Erythroblast (primary cell): Measurements from ENCODE around the gene SLC17A7.
A peak's percentile ranks its signal among the peaks of the same experiment; 100 is the strongest.

ENCODE experiments used
- DNase-seq, 2 experiments: peaks; one replicate each; lab custom pipeline; 2025; lab: John Stamatoyannopoulos, UW
- GATA1 ChIP-seq: IDR thresholded peaks from 2 replicates; pipeline ENCODE4 v1.6.1; 2011; ENCODE audit warnings: low read depth, mild to moderate bottlenecking, control low read depth, low read length, moderate library complexity
- POLR2A ChIP-seq: IDR thresholded peaks from 2 replicates; pipeline ENCODE4 v1.6.1; 2011; ENCODE audit warnings: mild to moderate bottlenecking, low read length

The SLC17A7 gene

GRCh38 chr19:49408816-49409440 lies 32.4 kb downstream of the SLC17A7 start:
- no peak for DNase-seq
- TF ChIP-seq GATA1 (no peak), POLR2A (no peak)

- DNase-seq, result no peak
- TF ChIP-seq GATA1, result no peak
These were observed 33.8 kb downstream of the SLC17A7 start for GRCh38 chr19:49407482-49408015.

- DNase-seq, result no peak
- TF ChIP-seq POLR2A (no peak), GATA1 (no peak)
These were observed 34.2 kb downstream of the SLC17A7 start for GRCh38 chr19:49407079-49407478.

DNA sequence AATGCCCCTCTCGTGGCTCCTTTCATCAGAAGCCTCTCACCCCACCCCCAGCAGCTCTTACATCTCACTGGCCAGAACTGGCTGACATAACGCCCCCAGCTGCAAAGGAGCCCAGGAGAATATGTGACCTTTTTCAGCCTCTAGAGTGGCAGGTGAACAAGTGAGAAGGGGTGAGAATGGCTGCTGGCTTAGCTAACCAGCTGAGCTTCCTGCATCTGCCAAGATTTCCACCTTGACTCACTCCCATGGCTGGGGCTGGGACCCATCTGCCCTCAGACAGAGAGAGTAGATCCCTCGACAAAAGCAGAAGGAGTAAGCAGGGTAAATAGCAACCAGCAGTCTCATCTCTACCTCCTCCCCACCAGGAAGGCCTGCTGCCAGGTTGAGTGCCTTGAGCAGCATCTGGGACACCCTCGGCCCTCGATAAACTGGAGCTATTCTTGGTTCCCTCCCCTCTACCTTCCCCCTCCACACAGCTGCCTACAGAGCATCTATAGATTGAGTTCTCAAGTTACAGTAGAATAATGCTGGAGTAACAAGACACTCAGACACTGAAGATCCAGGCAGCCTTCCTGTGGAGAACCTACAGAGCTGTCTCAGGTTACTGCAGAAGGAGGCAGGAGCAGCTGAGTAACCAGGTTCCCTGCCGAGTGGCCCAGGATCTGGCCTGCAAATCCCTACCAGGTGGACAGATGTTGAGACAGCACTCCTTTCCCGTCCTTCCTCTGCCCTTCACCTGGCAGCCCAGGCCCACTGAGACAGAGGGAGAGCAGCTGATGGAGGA lies 37.7 kb downstream of the SLC17A7 start:
- no peak for DNase-seq
- no peak for TF ChIP-seq GATA1
- TF ChIP-seq POLR2A, result no peak

DNA sequence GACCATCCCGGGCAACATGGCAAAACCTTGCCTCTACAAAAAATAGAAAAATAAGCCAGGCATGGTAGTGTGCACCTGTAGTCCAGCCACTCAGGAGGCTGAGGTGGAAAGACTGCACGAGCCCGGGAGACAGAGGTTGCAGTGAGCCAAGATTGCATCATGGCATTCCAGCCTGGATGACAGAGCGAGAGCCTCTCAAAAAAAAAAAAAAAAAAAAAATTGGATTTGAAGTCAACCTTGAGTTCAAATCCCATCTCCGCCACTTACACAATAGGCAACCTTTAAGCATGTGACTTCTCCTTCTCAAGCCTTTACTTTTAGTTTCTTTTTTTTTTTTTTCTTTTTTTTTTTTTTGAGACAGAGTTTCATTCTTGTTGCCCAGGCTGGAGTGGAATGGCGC lies 41.3 kb downstream of the SLC17A7 start:
- DNase-seq, result no peak
- TF ChIP-seq GATA1, result no peak
- TF ChIP-seq POLR2A, result no peak

DNA sequence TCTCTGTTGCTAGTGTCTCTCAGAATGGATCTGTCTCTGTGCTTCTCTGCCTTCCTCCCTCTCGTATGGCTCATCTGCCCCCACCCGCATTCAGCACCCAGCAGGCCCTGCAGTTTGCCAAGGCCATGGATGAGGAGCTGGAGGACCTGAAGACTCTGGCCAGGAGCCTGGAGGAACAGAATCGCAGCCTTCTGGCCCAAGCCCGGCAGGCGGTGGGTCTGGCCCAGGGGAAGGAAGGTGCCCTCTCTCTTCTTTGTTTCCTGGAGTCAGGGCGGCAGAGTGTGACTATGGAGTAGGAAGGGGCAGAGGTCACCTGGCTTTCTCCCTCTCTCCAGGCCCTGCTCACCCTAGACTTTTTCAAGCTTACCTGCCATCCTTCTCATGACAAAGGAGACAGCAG lies 42.4 kb downstream of the SLC17A7 start:
- DNase-seq, result no peak
- TF ChIP-seq POLR2A, result no peak
- TF ChIP-seq GATA1, result no peak

DNA sequence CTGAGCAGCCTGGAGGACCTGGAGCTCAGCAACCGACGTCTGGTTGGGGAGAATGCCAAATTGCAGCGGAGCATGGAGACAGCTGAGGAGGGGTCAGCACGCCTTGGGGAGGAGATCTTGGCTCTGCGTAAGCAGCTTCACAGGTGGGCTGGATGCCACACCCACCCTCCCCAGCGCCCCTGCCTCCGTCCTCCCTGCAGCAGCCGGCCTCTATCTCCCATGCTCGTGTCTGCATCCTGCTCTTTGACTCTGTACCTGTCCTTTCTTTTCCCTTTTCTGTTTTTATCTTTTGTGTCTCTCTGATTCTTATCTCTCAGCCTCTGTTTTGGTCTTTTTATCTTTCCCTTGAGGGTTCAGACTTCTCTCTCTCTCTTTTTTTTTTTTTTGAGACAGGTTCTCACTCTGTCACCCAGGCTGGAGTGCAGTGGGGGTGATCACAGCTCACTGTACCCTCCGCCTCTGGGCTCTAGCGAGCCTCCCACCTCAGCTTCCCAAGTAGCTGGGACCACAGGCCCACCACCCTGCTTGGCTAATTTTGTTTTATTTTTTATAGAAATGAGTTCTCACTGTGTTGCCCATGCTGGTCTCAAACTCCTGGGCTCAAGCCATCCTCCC lies 43.2 kb downstream of the SLC17A7 start:
- TF ChIP-seq GATA1 (no peak), POLR2A (no peak)
- no peak for DNase-seq

DNA sequence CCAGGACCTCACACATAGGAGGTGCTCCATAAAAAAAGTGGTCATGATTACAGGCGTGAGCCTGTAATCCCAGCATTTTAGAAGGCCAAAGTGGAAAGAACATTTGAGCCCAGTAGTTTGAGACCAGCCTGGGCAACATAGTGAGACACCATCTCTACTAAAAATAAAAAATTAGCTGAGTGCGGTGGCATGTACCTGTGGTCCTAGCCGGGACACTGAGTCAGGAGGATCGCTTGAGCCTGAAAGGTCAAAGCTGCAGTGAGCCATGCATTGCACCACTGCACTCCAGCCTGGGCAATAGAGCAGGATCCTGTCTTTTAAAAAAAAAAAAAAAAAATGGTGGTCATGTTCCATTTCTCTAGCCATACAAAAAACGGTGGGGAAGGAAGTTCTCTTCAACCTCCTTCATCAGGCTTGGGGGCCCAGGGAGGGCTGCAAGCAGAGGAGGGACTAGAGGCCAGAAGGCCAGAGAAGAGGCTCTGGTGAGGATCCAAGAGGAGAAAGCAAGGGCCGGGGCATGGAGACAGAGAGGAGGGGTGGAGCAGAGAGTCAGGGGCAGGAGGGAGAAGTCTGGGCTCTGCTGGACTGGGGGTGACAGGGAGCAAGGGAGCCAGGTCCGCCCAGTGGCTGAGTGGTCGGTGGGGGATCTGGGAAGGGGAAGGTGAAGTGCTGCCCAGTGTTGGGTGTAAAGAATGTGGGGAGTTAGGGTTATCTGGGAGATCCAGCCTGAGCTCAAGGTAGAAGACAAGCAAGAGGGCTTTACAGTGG lies 44.4 kb downstream of the SLC17A7 start:
- no peak for TF ChIP-seq GATA1
- TF ChIP-seq POLR2A, result no peak

DNA sequence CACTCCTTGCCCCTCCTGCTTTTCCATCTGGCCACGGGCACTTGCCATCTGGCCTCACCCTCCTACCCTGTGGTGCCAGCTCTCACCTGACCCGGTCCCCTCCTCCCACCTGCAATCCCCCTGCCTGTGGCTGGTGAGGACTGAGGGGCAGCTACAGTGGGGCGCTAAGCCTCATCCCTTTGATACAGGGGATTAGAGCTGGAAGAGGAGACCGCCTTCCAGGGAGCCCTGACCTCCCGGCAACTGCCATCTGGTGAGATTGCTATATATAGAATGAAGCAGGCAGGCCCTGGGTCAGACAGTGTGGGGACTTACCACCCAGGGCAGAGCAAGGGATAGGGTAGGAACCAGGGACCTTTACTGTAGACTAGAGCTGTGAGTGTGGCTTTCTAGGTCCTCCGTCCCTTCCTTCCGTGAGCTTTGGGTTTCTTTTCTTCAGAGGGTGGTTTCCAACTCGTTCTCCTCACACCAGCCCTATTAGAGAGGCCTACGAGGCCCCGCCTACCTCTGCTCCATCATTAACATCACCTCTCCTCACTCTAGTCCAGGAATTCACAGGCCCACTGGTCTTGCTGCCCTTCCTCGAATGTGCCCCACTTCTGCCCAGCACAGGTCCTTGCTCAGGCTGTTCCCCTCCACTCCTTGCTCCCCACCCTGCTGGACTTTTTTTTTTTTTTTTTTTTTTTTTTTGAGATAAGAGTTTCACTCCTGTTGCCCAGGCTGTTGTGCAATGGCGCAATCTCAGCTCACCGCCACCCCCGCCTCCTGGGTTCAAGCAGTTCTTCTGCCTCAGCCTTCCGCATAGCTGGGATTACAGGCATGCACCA lies 45.5 kb downstream of the SLC17A7 start:
- peak in 1 of 2 experiments; percentile 10 for DNase-seq
- TF ChIP-seq POLR2A (no peak), GATA1 (no peak)

More for the DNA sequence above, 44.4 kb downstream of the SLC17A7 start:
- DNase-seq, result no peak

GRCh38 chr19:49393881-49394280 lies 47.4 kb downstream of the SLC17A7 start:
- no peak for TF ChIP-seq GATA1
- TF ChIP-seq POLR2A, result no peak
- DNase-seq, result no peak

DNA sequence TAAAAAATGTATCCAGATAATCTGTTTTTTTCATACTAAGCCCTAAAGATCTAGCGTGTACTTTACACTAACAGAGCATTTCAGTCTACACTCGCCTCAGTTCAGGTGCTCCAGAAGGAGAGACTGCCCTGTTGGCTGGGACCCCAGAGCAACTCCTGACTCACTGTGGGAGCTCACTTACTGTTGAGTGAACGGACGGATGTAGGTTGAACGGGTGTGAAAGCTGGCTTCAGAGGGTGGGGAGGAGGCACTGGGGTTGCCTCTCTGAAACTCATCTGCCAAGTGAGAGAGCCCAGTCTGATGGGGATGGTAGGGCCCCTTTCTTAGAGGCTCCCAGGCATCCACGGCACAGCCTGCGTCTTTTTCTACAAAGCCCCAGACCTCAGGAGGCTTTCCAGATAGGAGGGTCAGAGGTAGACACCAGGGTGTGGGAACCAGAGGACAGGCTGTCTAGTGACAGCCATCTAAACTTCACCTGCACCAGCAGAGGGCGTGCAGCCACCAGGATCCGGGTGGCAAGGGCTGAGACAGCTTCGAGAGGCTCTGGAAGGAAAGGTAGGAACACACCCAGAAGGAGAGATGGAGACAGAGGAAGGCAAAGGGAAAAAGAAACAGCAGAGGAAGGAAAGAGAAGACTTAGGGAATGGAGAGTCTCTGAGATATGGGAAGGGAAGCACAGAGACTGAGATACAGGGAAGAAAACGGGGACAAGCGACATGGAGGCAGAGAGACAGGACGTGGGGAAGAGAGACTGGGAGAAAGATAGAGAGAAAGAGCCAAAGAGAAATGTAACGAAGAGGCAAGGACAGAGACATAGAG lies 49.5 kb downstream of the SLC17A7 start:
- DNase-seq, result peak in 1 of 2 experiments; percentile 82
- TF ChIP-seq GATA1 (no peak), POLR2A (no peak)

- DNase-seq, result peak in 1 of 2 experiments; percentile 18
- TF ChIP-seq POLR2A (no peak), GATA1 (no peak)
These were observed 50.4 kb downstream of the SLC17A7 start for GRCh38 chr19:49390929-49391359.
